KOPT-K1 (cell line): ENCODE results near the gene IPCEF1.

ENCODE experiments used
- H3K27ac ChIP-seq: fragments of 200-600 bp; sonication (generic); 2 replicates; pipeline ENCODE4 v1.5.1; 2016; ENCODE audit warnings: antibody characterized with exemption, mild to moderate bottlenecking, low read depth, low read length; ENCODE audit not compliant: poor library complexity, severe bottlenecking
- H3K36me3 ChIP-seq: fragments of 200-600 bp; sonication (generic); 2 replicates; pipeline ENCODE4 v1.5.1; 2017; ENCODE audit warnings: antibody characterized with exemption, mild to moderate bottlenecking, low read length, moderate library complexity; ENCODE audit not compliant: insufficient read depth
- H3K9me3 ChIP-seq: fragments of 200-600 bp; sonication (generic); 2 replicates; pipeline ENCODE4 v1.5.1; 2017; ENCODE audit warnings: antibody characterized with exemption, low read length, mild to moderate bottlenecking; ENCODE audit not compliant: insufficient read depth, poor library complexity, severe bottlenecking

IPCEF1 gene

GRCh38 chr6:154383273-154383672 lies 26.7 kb upstream of the IPCEF1 start:
- no peak overlapping the region for H3K27ac ChIP-seq

GRCh38 chr6:154382740-154383139 lies 26.1 kb upstream of the IPCEF1 start:
- no peaks in the 10 kb centered on the region for H3K9me3 ChIP-seq

More at GRCh38 chr6:154383273-154383672, 26.7 kb upstream of the IPCEF1 start:
- Histone ChIP-seq H3K36me3 (no peaks in the 10 kb centered on the region), H3K9me3 (no peaks in the 10 kb centered on the region)

DNA sequence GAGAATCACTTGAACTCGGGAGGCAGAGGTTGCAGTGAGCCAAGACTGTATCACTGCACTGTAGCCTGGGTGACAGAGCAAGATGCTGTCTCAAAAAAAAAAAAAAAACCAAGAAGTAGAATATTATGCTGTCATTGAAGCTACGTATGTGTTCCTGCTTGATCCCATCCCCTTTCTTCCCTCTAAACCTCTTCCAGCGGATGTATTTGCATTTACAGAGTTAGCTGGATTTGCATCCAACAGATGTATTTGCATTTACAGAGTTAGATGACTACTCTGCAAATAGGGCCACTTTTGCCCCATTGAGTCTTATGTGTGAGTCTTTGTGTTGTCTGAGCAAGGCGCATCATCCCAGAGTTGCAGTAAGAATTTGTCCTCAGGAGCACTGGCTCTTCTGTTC lies 24.9 kb upstream of the IPCEF1 start:
- Histone ChIP-seq H3K9me3 (no peaks in the 10 kb centered on the region), H3K36me3 (no peaks in the 10 kb centered on the region), H3K27ac (no peak overlapping the region)

More at GRCh38 chr6:154382740-154383139, 26.1 kb upstream of the IPCEF1 start:
- no peaks in the 10 kb centered on the region for H3K36me3 ChIP-seq
- H3K27ac ChIP-seq = no peak overlapping the region

DNA sequence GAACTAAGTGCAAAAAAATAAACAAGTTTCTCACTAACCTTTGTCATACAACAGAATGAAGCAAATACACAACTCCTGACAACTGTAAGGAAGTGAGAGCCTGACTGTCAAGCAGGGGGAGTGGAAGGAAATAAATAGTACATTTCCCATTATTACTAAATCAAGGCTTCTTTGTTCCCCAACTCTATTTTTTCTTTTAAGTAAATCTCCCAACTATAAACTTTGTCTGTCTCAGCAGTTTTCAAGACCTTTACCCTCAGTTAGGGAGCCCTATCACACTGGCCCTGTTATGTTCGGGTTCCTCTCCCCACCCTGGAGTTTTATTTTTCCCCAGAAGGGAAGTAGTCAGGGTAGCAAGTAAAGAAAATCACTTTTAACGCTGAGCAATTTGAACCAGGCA lies 24.1 kb upstream of the IPCEF1 start:
- no peaks in the 10 kb centered on the region for H3K36me3 ChIP-seq

DNA sequence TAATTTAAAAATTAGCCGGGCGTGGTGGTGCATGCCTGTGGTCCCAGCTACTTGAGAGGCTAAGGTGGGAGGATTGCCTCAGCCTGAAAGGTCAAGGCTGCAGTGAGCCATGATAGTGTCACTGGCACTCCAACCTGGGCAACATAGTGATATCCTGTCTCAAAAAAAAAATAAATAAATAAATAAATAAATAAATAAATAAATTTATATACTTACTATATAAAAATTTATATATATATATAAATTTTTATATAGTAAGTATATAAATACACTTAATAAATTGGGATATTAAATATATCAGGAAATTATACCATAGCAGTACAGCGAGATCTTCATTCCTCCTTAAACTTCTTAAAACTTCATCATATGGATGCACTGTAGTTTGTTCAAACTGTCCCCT lies 23.0 kb upstream of the IPCEF1 start:
- Histone ChIP-seq H3K27ac (no peak overlapping the region), H3K36me3 (no peaks in the 10 kb centered on the region), H3K9me3 (no peaks in the 10 kb centered on the region)

More for the DNA sequence above, 24.1 kb upstream of the IPCEF1 start:
- H3K27ac ChIP-seq = no peak overlapping the region
- no peaks in the 10 kb centered on the region for H3K9me3 ChIP-seq

DNA sequence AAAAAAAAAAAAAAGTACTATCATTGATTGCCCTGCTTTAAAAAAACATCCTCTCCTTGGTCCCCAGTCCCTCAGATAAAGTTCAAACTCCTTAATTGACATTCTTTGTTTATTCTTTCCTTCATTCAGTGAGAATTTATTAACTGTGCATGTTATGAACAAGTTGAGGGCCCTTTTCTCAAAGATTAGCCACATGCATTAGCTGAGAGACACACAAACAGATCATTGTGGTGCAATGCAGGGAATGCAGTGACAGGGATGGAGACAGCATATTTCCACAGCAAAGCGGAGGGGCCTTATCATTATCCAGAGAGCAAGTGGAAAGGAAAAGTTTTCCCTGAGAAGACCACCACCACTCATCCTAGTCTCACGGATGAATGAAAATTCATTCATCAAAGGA lies 21.9 kb upstream of the IPCEF1 start:
- H3K36me3 ChIP-seq = no peaks in the 10 kb centered on the region
- no peaks in the 10 kb centered on the region for H3K9me3 ChIP-seq
- H3K27ac ChIP-seq = no peak overlapping the region

DNA sequence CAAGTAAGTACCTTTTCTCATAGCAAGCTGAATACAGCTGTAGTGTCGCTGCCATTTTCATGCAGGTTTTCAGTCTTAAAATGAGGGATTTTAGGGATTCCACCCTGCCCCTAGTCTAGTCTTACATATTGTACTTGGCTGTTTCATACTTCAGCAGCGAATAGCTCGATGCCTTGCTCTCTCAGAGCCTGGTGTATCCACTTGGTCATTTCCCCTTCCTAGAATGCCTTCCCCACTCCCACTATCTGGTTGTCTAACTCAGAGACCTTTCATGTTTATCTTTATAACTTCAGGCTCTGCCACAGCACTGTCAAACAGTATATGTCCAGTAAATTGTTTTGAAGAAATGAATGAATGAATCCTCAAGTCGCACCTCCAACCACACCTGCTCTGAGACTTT lies 21.1 kb upstream of the IPCEF1 start:
- Histone ChIP-seq H3K36me3 (no peaks in the 10 kb centered on the region), H3K27ac (no peak overlapping the region), H3K9me3 (no peaks in the 10 kb centered on the region)

- H3K36me3 ChIP-seq = no peaks in the 10 kb centered on the region
- H3K9me3 ChIP-seq = no peaks in the 10 kb centered on the region
- H3K27ac ChIP-seq = no peak overlapping the region
Observed at GRCh38 chr6:154373971-154374370, 17.4 kb upstream of the IPCEF1 start.

- no peak overlapping the region for H3K27ac ChIP-seq
- no peaks in the 10 kb centered on the region for H3K36me3 ChIP-seq
- no peaks in the 10 kb centered on the region for H3K9me3 ChIP-seq
Observed at GRCh38 chr6:154371281-154371680, 14.7 kb upstream of the IPCEF1 start.

- Histone ChIP-seq H3K36me3 (no peaks in the 10 kb centered on the region), H3K27ac (no peak overlapping the region), H3K9me3 (no peaks in the 10 kb centered on the region)
Observed at GRCh38 chr6:154370545-154370944, 13.9 kb upstream of the IPCEF1 start.

- Histone ChIP-seq H3K36me3 (no peaks in the 10 kb centered on the region), H3K27ac (no peak overlapping the region), H3K9me3 (no peaks in the 10 kb centered on the region)
Observed at GRCh38 chr6:154367839-154368695, 11.5 kb upstream of the IPCEF1 start.

DNA sequence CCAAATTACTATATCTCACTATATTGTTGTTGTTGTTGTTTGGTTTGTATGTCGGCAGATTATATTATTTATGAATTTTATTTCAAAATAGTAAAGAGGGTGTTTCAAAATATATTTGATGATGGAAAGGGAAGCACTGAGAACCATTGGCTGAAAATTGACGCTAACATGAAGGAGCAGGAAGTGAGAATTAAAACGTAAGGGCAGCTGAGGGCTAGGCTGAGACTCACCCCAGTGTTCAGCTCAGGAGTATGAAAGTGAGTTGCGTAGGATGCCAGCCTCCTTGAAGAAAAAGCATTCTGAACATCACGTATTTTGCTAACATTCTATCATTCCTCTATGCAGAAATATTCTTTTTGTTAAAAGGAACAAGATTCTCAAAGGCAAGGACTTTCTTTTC lies 10.7 kb upstream of the IPCEF1 start:
- Histone ChIP-seq H3K36me3 (no peaks in the 10 kb centered on the region), H3K9me3 (no peaks in the 10 kb centered on the region), H3K27ac (no peak overlapping the region)

DNA sequence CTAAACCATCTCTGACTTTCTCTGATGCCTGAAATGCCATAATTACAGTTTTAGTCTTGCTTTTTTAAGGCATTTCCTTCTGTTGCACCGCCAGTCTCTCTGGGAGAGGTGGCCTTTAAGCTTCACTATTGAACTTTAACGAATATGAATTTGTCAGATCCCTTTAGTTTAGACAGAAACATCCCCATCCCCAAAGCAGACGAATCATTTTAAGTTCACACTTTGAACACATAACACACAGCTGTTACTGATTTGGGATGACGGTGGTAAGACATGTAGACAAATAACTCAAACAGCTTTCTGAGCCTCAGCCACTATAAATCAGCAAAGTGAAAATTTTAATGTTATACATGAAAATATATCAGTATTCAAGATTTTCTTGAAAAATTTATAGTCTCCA lies 7.2 kb upstream of the IPCEF1 start:
- H3K9me3 ChIP-seq = no peaks in the 10 kb centered on the region
- H3K36me3 ChIP-seq = no peaks in the 10 kb centered on the region
- no peak overlapping the region for H3K27ac ChIP-seq

- Histone ChIP-seq H3K36me3 (no peaks in the 10 kb centered on the region), H3K9me3 (no peaks in the 10 kb centered on the region), H3K27ac (no peak overlapping the region)
Observed at GRCh38 chr6:154361476-154361875, 4.9 kb upstream of the IPCEF1 start.

- H3K9me3 ChIP-seq = no peaks in the 10 kb centered on the region
- H3K36me3 ChIP-seq = no peaks in the 10 kb centered on the region
- H3K27ac ChIP-seq = no peak overlapping the region
Observed at GRCh38 chr6:154360476-154360875, 3.9 kb upstream of the IPCEF1 start.

DNA sequence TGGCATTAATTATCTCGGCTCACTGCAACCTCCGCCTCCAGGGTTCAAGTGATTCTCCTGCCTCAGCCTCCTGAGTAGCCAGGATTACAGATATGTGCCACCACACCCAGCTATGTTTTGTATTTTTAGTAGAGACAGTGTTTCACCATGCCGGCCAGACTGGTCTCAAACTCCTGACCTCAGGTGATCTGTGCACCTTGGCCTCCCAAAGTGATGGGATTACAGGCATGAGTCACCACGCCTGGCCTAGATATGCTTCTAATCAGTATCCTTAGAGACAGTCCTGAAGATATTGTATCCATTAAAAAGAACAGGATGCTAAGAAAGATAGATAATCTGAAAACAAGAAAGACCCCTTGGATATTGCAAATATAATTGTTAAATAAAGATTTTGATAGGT lies 3.1 kb upstream of the IPCEF1 start:
- Histone ChIP-seq H3K9me3 (no peaks in the 10 kb centered on the region), H3K27ac (no peak overlapping the region), H3K36me3 (no peaks in the 10 kb centered on the region)
